SK-N-SH (cell line): ENCODE data around the gene ZNF474.

Source experiments
- CHD2 ChIP-seq: fragments of 150-350 bp; IDR thresholded peaks from 2 replicates; pipeline ENCODE4 v1.6.1; 2018; ENCODE audit warnings: low read length; ENCODE audit not compliant: partially characterized antibody
- CTCF ChIP-seq: fragments of 200-600 bp; sonication (generic); IDR thresholded peaks from 2 replicates; pipeline ENCODE4 v1.6.1; 2017; ENCODE audit warnings: antibody characterized with exemption, mild to moderate bottlenecking, moderate library complexity
- EP300 ChIP-seq, 2 experiments: IDR thresholded peaks; 2 replicates each; pipeline versions ENCODE4 v1.4.0 to v1.6.1; 2012; ENCODE audit warnings: borderline replicate concordance in 1 of 2, low read depth in 1 of 2, low read length in 1 of 2
- EZH2phosphoT487 ChIP-seq: fragments of 200-600 bp; sonication (generic); IDR thresholded peaks from 2 replicates; pipeline ENCODE4 v1.6.1; 2017; ENCODE audit warnings: low read depth, mixed run types, mild to moderate bottlenecking, antibody characterized with exemption, moderate library complexity, borderline replicate concordance
- POLR2AphosphoS5 ChIP-seq: IDR thresholded peaks from 2 replicates; pipeline ENCODE4 v1.6.1; 2012; ENCODE audit warnings: low read depth, low read length
- RCOR1 ChIP-seq: fragments of 150-350 bp; IDR thresholded peaks from 2 replicates; pipeline ENCODE4 v1.6.1; 2017; ENCODE audit warnings: antibody characterized with exemption, low read length
- TAF1 ChIP-seq: IDR thresholded peaks from 2 replicates; pipeline ENCODE4 v1.6.1; 2012; ENCODE audit warnings: low read depth, mild to moderate bottlenecking, low read length, moderate library complexity, borderline replicate concordance
- USF2 ChIP-seq: fragments of 150-350 bp; IDR thresholded peaks from 2 replicates; pipeline ENCODE4 v1.6.1; 2017; ENCODE audit warnings: antibody characterized with exemption, low read length, low read depth, borderline replicate concordance
- YY1 ChIP-seq: IDR thresholded peaks from 2 replicates; pipeline ENCODE4 v1.4.0; 2012; ENCODE audit warnings: low read depth, mild to moderate bottlenecking
- TF ChIP-seq, protein P1 (sequence below): IDR thresholded peaks from 2 replicates; pipeline ENCODE4 v1.4.0; 2012; ENCODE audit warnings: low read depth
- TF ChIP-seq, protein P2 (sequence below): IDR thresholded peaks from 2 replicates; pipeline ENCODE4 v1.6.1; 2012; ENCODE audit warnings: mild to moderate bottlenecking, low read depth, low read length, moderate library complexity

DNA sequence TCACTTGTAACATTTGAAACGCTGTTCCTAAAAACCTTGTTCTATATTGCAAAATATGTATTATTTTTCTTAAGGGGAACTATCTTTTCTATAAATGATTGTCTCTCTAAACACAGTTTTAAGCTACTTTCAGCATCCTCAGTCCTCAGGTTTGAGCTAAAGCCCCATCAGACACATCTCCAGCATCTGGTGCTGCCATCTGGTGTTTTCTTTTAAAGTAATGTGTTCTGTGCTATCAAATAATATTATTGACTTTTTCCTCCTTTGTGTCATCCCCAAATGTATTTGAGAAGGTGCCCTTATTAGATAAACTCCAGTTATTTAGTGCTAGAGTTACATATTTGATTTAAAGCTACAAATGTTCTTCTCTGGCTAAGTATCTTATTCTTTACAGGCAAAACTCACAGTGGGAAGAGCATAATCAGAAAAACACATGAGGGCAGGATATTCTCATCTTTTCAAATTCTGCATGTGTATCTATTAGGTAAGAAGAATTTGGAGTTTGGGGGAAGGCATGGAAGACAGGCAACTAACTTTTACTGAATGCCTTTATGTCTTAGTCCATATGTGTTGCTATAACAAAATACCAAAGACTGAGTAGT lies 27.5 kb downstream of the ZNF474 start:
- TF ChIP-seq EP300 (IDR thresholded peaks at IDR 0.05; ENCODE audit: borderline replicate concordance in 1 of 2, low read depth in 1 of 2, low read length in 1 of 2) (no peak), POLR2AphosphoS5 (no peak), CTCF (peak; percentile 71), RCOR1 (peak; percentile 13; the same call in 1 of the 2 replicates), YY1 (no peak), TAF1 (no peak), EZH2phosphoT487 (no peak), USF2 (no peak), CHD2 (no peak)
- TF ChIP-seq, protein P1, sequence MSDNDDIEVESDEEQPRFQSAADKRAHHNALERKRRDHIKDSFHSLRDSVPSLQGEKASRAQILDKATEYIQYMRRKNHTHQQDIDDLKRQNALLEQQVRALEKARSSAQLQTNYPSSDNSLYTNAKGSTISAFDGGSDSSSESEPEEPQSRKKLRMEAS, result no peak
- TF ChIP-seq, protein P2, sequence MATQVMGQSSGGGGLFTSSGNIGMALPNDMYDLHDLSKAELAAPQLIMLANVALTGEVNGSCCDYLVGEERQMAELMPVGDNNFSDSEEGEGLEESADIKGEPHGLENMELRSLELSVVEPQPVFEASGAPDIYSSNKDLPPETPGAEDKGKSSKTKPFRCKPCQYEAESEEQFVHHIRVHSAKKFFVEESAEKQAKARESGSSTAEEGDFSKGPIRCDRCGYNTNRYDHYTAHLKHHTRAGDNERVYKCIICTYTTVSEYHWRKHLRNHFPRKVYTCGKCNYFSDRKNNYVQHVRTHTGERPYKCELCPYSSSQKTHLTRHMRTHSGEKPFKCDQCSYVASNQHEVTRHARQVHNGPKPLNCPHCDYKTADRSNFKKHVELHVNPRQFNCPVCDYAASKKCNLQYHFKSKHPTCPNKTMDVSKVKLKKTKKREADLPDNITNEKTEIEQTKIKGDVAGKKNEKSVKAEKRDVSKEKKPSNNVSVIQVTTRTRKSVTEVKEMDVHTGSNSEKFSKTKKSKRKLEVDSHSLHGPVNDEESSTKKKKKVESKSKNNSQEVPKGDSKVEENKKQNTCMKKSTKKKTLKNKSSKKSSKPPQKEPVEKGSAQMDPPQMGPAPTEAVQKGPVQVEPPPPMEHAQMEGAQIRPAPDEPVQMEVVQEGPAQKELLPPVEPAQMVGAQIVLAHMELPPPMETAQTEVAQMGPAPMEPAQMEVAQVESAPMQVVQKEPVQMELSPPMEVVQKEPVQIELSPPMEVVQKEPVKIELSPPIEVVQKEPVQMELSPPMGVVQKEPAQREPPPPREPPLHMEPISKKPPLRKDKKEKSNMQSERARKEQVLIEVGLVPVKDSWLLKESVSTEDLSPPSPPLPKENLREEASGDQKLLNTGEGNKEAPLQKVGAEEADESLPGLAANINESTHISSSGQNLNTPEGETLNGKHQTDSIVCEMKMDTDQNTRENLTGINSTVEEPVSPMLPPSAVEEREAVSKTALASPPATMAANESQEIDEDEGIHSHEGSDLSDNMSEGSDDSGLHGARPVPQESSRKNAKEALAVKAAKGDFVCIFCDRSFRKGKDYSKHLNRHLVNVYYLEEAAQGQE, result no peak
